Cerebellar nuclear complex (tissue), 1 donor: Measurements from ENCODE around the gene SMIM43.
"Not testable (repeated sequence)": the region's sequence is repeated elsewhere in the genome, so short reads cannot be mapped to it uniquely, and the experiment has no call there.

Source experiments
- DNase-seq, 2 experiments: peaks; one replicate each; lab custom pipeline; 2025; lab: John Stamatoyannopoulos, UW

The SMIM43 gene

DNA sequence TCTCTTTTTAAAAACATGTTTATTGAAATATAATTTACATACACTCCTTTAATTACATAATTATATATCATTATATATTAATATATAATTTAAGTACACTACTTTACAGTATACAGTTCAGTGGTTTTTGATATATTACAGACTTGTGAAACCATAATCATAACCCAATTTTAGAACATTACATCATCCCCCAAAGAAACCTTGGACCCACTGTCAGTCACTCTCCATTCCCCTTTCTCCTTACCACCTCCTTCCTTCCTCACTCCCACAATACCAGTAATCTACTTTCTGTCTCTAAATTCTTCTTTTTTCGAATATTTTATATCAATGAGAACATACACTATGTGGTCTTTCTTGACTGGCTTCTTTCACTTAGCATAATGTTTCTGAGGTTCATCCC is 18.2 kb upstream of the SMIM43 start:
- DNase-seq: no peak

DNA sequence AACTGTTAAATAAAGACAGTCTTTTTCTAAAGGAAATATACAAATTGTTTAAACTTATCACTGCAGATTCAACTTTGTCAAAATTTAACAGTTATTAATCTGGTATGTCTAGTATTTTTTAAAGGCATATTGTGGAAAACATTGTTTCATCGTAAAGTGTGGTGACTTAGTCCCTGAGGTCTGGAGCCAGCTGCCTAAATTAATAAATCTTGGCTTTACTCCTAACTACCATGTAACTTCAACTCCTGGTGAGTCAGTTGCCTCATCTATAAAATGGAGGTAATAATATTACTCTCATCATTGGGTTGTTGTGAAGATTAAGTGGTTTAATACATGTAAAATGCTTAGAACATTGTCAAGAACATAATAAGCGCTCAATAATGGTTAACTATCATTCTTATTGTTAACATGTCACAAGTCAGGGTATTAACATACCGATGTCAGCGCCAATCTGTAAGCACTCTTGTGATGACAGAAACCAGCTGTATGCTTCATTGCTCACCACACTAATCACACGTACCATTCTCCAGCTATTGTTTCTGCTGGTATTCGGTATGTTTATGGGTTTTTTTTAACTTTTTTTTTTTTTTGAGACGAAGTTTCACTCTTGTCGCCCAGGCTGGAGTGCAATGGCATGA is 14.1 kb upstream of the SMIM43 start:
- DNase-seq: no peak

DNA sequence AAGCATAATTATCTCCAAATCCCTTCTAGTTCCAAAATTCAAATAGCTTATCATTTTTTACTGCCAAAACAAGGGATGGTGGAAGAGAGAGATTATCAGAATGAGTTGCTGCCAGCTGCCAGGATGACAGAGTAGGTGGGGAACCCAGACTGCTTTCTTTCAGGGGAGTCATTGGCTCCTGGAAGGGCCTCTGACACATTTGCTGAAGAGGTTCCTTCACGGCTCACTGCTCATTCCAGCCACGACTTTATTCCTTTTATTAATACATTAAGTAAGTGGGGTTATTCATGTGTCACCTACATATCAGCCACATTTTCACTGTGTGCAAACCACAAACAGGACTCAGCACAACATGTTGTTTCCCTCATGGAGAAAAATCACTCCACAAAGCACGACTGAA is 12.7 kb upstream of the SMIM43 start:
- DNase-seq: no peak

DNA sequence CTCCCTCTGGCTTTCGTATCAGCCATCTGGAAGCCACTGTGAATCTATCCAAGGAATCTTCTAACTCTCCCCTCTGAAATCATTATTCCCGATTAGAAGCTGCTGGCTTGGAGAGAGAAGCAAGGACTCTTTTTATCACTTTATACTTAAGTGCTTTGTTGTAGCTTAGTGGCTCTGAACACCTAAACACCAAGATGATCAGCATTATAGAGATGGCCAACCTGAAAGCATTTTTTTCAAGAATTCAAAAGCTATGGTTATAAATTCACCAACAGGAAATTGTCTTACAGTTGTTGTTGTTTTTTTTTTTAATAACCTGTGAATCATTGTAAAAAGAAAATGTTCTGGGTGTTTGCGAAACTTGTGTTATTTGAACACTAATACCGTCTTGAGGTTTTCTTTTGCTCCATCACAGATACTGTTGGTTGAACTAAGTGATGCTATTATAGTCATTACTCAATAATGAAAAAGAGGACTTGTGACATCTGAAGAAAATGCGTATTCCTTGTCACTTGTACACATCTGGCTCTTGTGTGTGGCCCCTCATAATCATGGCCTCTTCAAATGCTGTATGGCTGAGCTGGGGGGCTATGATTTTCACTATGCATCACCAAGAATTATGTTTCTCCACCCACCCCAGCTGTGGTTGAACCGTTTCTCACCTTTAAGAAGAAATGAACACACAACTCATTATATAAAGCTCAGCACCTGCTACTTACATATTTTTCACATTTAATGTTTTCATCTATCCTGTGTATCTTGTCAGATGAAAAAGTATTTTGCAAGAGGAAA is 11.8 kb upstream of the SMIM43 start:
- no peak for DNase-seq

- DNase-seq: no peak
Measured at GRCh38 chr4:121773883-121774282, 8.9 kb upstream of the SMIM43 start.

DNA sequence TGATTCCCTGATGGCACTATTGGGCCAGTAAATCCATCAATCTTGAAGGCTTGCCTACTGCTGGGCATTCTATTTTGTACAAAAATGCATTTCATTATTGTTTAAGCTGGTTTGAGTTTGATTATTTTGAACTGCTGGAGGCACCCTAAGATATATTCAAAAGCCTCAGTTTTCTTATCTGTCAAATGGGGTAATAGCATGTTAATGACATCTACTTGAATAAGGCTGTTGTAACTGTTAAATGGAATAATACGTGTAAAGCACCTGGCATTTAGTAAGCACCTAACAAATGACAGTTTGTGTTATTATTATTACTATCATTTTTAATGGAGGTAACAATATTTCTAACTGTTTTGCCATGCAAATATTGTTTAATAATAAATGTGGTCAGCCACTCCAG is 6.9 kb upstream of the SMIM43 start:
- DNase-seq: no peak

DNA sequence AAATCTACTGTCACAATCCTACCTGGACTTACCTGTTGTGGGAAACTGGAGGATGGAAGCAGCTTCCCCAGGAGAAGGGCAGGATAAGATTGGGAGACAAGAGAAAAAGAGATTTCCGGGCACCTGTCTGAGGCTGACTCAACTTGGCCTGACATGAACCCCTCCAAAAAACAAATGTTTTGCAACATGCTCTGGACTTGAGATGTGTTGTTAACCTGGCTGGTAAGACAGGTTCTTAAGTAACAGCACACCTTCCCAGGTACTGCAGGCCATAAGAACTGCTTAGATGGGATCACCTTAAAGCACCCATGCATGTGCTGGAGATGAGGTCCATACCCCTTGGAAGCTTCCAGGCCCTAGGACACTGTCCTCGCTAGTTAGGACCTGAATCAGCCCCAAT is 4.4 kb upstream of the SMIM43 start:
- no peak for DNase-seq

DNA sequence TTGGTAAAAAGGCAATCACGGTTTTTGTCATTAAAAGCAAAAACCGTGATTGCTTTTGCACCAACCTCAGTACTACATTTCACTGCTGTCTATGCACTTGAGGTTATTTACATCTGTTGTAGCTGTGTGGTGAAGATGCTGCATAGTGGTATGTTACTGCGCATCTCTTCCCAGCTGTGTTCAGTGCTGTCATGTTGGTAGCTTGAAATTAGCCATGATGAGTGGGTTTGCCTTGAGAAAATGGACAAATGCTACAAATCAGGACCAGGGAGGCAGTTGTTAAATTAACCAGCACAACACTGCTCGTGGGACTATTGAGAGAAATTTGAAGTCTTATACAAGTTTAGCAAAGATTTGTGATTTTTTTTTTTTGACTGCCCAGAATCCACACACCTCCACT is 2.2 kb upstream of the SMIM43 start:
- no peak for DNase-seq

DNA sequence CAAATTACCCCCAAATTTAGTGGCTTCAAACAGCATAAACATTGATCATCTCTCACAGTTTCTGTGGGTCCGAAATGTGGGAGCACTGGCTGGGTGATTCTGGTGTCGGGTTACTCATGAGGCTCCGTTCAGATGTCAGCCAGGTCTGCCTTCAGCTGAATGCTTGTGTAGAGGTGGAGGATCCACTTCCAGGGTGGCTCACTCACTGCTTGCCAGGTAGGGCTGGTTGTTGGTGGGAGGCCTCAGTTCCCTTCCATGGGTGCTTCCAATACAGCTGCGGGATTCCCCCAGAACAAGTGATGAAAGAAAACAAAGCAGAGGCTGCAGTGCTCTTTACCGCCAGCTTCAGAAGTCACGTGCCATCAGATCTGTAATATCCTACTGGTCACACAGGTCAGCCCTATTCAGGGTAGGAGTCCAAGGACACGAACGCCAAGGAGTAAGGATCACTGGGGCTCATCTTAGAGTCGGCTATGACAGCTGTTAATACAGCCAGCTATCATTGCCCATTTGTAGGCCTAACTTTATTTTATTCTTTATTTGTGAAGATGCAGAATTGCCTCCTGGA is 1.1 kb upstream of the SMIM43 start:
- no peak for DNase-seq

DNA sequence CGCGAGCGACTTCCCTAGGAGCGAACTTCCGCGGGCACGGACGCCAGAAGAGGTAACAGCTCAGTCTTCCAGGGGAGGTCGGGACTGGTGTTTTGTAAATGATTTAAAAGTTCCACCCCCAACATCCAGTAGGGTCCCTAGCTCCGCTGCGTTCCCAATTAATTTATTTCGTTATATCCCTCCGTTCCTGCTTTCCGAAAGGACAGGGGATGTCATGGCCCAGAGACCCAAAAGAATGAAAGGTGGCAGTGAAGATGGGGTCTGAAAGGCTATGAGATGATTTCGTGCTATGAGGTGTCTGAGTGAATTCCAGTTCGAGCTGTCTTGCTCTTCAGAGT is 373 bp upstream of the SMIM43 start:
- DNase-seq: no peak

DNA sequence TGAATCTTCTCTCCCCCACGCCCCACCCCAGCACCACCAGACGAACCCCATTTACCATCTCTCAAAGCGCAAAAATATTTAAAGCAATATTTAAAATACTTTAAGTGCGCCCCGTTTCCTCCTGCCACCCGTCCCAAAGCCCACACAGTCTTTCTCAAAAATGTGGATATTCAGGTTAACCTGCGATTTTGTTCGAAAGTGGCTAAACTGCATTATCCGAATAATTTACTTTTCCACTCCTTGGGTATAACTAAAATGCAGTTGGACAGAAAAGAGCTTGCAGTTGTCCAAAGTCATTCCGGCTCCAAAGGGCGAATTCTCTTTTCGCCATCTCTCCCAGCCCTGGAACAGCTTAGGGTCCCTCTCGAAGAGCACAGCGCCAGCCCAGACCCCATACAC is 662 bp downstream of the SMIM43 start:
- DNase-seq: no peak

DNA sequence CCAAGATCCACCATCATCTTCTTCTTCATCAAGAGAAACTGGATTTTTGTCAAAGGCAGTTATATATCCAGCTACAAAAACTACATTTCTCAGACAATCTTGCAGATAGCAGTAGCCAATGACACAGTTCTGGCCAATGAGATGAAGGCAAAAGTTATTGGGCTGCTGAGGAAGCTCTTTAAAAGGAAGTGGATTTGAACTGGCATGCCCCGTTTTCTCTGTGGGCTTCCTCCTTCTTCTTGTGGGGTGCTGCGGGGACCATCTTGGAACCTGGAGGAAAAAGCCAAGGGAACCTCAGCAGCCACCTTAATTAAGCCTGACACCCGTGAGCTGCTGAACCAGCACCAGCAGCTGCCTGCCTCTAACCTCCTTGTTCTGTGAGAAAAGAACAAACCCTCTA is 4.8 kb downstream of the SMIM43 start:
- no peak for DNase-seq

- DNase-seq: no peak
Measured at GRCh38 chr4:121758925-121759568, 5.9 kb downstream of the SMIM43 start.

DNA sequence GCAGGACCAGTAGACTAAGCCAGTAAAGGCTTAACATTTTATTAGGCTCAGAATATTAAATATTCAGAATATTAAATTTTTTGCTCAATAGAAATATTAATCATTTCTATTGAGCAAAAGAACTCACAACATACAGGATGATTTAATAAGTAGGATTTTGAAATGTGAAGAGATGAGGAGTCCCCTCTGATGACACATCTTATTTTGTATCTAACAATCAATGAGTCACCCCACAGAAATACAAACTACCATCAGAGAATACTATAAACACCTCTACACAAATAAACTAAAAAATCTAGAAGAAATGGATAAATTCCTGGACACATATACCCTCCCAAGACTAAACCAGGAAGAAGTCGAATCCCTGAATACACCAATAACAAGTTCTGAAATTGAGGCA is 12.8 kb downstream of the SMIM43 start:
- not testable (repeated sequence) for DNase-seq

GRCh38 chr4:121749225-121749624 is 15.7 kb downstream of the SMIM43 start:
- DNase-seq: no peak

DNA sequence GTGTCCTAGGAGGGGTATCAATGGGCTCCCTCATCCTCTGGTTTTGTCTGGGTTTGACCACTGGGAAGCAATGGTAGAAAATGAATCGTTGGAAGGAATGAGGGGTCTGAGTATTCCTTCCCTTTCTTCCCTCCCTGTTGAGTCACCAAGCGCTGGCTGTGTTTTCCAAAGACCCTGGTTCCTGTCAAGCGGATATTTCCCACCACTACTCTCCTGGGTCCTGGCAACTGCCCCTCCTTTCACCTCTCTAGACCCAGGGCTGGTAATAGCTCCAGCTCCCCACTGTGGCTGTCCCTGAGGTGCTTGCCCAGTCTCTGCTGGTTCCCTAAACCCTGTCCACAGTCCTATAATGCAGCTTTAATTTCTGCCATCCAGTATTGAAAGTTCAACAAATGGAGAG is 22.2 kb downstream of the SMIM43 start:
- no peak for DNase-seq

DNA sequence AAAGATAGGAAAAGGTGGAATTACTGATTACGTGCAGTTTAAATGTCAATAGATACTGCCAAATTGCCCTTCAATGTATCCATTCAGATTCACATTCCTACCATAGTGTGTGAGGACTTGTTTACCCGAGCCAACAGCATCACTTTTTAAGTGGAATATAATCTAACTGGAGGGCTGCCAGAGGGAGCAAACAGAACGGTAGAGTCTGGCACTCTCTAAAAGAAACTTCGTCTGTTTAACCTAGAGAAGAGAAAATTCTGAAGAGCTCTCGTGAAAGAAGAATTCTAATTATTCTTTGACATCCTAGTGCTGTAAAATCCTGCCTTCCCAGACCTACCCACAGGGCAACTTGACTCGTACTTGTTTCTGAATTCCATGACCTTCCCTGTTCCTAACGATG is 23.2 kb downstream of the SMIM43 start:
- DNase-seq: no peak

DNA sequence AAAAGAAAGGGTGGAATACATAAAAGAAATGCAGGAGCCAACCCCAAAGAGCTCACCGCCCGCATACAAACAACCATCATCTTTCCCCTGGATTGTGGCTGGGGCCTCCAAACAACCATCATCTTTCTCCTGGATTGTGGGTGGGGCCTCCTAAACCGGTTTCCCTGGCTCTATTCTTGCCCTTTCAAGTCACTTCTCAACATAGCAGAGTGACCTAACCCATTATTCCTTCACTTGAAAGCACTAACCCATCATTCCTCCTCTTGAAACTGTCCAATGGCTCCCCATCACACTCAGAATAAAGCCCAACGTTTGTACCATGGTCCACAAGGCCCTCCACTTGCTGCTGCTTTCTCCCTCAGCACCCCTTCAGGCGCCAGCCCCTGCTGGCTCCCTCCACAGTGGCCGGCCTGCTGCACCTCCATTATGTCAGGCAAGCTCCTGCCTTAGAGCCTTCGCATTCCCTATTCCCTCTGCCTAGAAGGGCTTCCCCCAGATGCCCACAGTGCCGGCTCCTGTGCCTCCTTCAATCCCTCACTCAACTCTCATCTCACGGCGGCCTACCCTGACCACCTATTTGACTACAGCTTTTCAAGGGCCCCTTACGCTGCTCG is 24.1 kb downstream of the SMIM43 start:
- no peak for DNase-seq

DNA sequence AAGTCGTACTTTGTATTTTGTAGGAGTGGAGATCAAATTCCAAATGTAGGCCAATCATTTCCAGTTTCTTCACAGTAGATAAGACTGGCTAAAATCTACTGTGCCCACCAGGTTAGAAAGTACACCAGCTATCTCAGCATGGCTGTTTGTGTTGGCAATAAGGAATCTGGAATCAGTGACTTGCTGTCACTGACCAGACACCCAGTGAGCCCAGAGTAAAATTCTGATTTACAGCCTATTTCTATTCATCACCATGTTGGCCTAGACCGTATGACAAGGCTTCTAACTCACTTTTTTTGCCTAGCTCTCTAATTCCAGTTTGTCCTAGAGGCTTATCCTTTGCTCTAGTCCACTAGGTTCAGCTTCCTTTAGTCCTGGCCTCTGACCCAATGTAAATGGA is 25.4 kb downstream of the SMIM43 start:
- no peak for DNase-seq

- DNase-seq: no peak
Measured at GRCh38 chr4:121738780-121739535, 26.0 kb downstream of the SMIM43 start.

DNA sequence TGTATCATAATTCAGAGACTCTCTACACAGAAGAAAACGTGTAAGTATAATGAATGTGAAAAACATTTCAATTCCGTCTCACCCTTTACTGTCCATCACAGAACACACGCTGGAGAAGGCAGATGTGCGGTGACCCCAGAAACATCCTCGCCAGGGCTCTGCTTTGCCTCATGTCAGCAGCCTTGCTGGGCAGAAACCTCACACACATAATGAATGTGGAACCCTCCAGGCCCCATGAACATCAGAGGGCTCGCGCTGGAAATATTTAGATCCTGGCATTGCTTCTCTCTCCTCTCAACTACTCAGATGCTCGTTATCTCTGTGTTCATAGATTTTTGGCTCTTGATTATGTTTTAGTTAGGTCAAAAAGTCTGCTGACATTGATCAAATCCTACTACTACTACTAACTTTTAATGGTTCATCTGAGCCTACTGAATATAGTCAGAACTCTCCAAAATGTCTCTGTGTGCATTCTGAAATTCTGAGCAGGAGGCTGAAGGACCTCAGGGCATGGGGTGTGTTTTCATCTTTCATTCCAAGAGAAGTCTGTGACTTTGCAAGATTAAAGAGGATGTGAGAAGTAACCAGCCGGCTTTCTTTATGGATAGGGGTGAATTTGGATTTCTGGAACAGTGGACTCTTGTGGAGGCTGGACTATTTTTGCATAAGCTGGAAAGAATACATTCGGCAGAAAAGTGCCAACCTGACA is 27.0 kb downstream of the SMIM43 start:
- no peak for DNase-seq
